Measurements from ENCODE around the gene C1orf53.

DNA sequence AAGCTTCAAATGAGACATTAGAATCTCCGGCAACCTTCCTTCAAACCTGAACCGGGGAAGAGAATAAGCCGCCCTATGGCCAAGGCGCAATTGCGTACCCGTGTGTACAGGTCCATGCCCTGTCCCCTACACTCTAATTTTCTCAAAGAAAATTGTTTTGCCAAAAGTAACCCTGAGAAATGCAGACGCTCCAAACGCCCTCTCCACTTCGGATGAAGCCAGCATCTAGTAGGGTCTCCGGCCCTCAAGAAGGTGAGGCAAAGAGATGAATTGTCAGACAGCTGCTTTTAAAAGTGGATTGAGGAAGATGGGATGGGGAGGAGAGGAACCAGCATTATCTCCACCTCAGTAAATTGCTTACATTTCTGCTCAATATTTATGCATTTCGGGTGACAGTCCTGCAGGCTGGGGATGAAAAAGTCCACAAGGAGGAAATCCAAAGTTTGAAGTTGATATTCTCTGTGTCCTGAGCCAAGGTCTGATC, 14.1 kb downstream of the C1orf53 start:
- TF ChIP-seq, protein P1, sequence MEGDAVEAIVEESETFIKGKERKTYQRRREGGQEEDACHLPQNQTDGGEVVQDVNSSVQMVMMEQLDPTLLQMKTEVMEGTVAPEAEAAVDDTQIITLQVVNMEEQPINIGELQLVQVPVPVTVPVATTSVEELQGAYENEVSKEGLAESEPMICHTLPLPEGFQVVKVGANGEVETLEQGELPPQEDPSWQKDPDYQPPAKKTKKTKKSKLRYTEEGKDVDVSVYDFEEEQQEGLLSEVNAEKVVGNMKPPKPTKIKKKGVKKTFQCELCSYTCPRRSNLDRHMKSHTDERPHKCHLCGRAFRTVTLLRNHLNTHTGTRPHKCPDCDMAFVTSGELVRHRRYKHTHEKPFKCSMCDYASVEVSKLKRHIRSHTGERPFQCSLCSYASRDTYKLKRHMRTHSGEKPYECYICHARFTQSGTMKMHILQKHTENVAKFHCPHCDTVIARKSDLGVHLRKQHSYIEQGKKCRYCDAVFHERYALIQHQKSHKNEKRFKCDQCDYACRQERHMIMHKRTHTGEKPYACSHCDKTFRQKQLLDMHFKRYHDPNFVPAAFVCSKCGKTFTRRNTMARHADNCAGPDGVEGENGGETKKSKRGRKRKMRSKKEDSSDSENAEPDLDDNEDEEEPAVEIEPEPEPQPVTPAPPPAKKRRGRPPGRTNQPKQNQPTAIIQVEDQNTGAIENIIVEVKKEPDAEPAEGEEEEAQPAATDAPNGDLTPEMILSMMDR (IDR thresholded peaks at IDR 0.05) = no peak
- peak; percentile 72 for TF ChIP-seq EZH2 (IDR thresholded peaks at IDR 0.05; ENCODE audit: borderline replicate concordance, insufficient read depth, low read depth, low read length, poor library complexity, severe bottlenecking)

All from B cell (primary cell).